Thyroid gland (tissue), 4 donors: ENCODE results near the gene UBR7. TPM values are rescaled to one million over a fixed set of nuclear protein-coding genes. Genes with fewer than 3 reads are reported as not detected.

Experiments used
- DNase-seq, 2 donors: peaks; one replicate each; pipeline ENCODE4 v3.0.0-alpha.2; 2019
- H3K27ac ChIP-seq, 3 donors: fragments of 200-600 bp; sonication (generic); 1 replicate in 2 of 3; 2 replicates in 1 of 3; pipeline ENCODE4 v1.5.1; 2016 to 2019; ENCODE audit warnings: mild to moderate bottlenecking in 1 of 3, moderate library complexity in 1 of 3
- H3K27me3 ChIP-seq: fragments of 200-600 bp; sonication (generic); one replicate; pipeline ENCODE4 v1.5.1; 2019
- H3K36me3 ChIP-seq, 2 donors: fragments of 200-600 bp; sonication (generic); one replicate each; pipeline ENCODE4 v1.5.1; 2016 to 2019
- H3K4me1 ChIP-seq, 2 donors: fragments of 200-600 bp; sonication (generic); one replicate each; pipeline ENCODE4 v1.5.1; 2017 to 2019
- H3K4me3 ChIP-seq, 3 donors: fragments of 200-600 bp; sonication (generic); replicated peaks in 1 of 3; 1 replicate in 2 of 3; 2 replicates in 1 of 3; pipeline ENCODE4 v1.5.1; 2016; ENCODE audit warnings: mild to moderate bottlenecking in 1 of 3
- H3K9me3 ChIP-seq: fragments of 200-600 bp; sonication (generic); one replicate; pipeline ENCODE4 v1.5.1; 2017
- CTCF ChIP-seq, 6 experiments: fragments of 200-600 bp in 3 of 6; fragments of 450-650 bp in 3 of 6; sonication (generic) in 3 of 6; IDR thresholded peaks; one replicate each; pipeline ENCODE4 v1.5.1; 2016 to 2019; ENCODE audit warnings: antibody characterized with exemption in 6 of 6, mild to moderate bottlenecking in 2 of 6, inconsistent platforms in 1 of 6, moderate library complexity in 1 of 6
- POLR2A ChIP-seq, 2 donors: fragments of 450-650 bp; IDR thresholded peaks; one replicate each; pipeline ENCODE4 v1.6.1; 2017; ENCODE audit warnings: antibody characterized with exemption in 2 of 2, mild to moderate bottlenecking in 2 of 2, moderate library complexity in 1 of 2
- WGBS, 2 donors: methylation state at CpG; one replicate each; pipeline ENCODE4 v1.1.5; 2017; 5-methylcytosine and 5-hydroxymethylcytosine counted together
- intact Hi-C: fragments of 100-400 bp; cut with DNase I; formaldehyde crosslinking; loops from one replicate; pipeline ENCODE4 v1.15.1; 2023
- total RNA-seq, 4 donors: library from RNA; depleted of rRNA; stranded (reverse); fragments of >200 nt; gene quantifications; one replicate each; pipeline ENCODE4 v1.2.3, GENCODE V29; 2016

The UBR7 gene
- total RNA-seq, 4 donors from 2014 or later: 29.0 to 52.0 (median 36.9) TPM

- no peaks in the 10 kb centered on the region for H3K36me3 ChIP-seq
- 96% methylated on average over 3 of the region's 3 CpGs for WGBS, 2 donors
- H3K27ac ChIP-seq: no peak overlapping the region
These were observed 20.1 kb upstream of the UBR7 start for GRCh38 chr14:93186956-93187355.

GRCh38 chr14:93195316-93195999 lies 11.6 kb upstream of the UBR7 start:
- H3K27me3 ChIP-seq: no peaks in the 10 kb centered on the region
- H3K27ac ChIP-seq: no peak overlapping the region
- H3K4me1 ChIP-seq: no peaks in the 10 kb centered on the region
- TF ChIP-seq POLR2A (IDR thresholded peaks at IDR 0.05) (no peak), CTCF (IDR thresholded peaks at IDR 0.05) (no peak)
- intact Hi-C loops: no loop called here
- no peak for DNase-seq
- H3K4me3 ChIP-seq: no peak overlapping the region
- no peaks in the 10 kb centered on the region for H3K36me3 ChIP-seq
- WGBS, 2 donors: 95 to 100% methylated on average over 1 of the region's 1 CpG
- H3K9me3 ChIP-seq: no peaks in the 10 kb centered on the region

More at GRCh38 chr14:93186956-93187355, 20.1 kb upstream of the UBR7 start:
- Histone ChIP-seq H3K27me3 (no peaks in the 10 kb centered on the region), H3K9me3 (no peaks in the 10 kb centered on the region), H3K4me1 (peaks cover 17 to 23% of the 10 kb centered on the region in 2 donors), H3K4me3 (no peak overlapping the region)
- intact Hi-C loops: no loop called here
- DNase-seq: no peak
- TF ChIP-seq CTCF (IDR thresholded peaks at IDR 0.05) (no peak), POLR2A (IDR thresholded peaks at IDR 0.05) (no peak)

GRCh38 chr14:93199031-93199430 lies 8.0 kb upstream of the UBR7 start:
- H3K4me1 ChIP-seq: no peaks in the 10 kb centered on the region
- no peaks in the 10 kb centered on the region for H3K9me3 ChIP-seq
- no peak for DNase-seq
- intact Hi-C loops: no loop called here
- no peak overlapping the region for H3K27ac ChIP-seq
- no peaks in the 10 kb centered on the region for H3K36me3 ChIP-seq
- H3K4me3 ChIP-seq: no peak overlapping the region
- no peak for TF ChIP-seq CTCF (IDR thresholded peaks at IDR 0.05)
- no peak for TF ChIP-seq POLR2A (IDR thresholded peaks at IDR 0.05)
- 90 to 91% methylated on average over 4 of the region's 4 CpGs for WGBS, 2 donors
- no peaks in the 10 kb centered on the region for H3K27me3 ChIP-seq

- Histone ChIP-seq H3K27me3 (no peaks in the 10 kb centered on the region), H3K36me3 (no peaks in the 10 kb centered on the region), H3K4me3 (no peak overlapping the region), H3K9me3 (no peaks in the 10 kb centered on the region), H3K27ac (no peak overlapping the region), H3K4me1 (peaks cover 0 to 5% of the 10 kb centered on the region in 2 donors)
- WGBS, 2 donors: 95 to 97% methylated on average over 5 of the region's 5 CpGs
- intact Hi-C loops: no loop called here
- TF ChIP-seq CTCF (IDR thresholded peaks at IDR 0.05): no peak
- TF ChIP-seq POLR2A (IDR thresholded peaks at IDR 0.05): no peak
- DNase-seq: no peak
These were observed 6.5 kb upstream of the UBR7 start for GRCh38 chr14:93200553-93200952.

DNA sequence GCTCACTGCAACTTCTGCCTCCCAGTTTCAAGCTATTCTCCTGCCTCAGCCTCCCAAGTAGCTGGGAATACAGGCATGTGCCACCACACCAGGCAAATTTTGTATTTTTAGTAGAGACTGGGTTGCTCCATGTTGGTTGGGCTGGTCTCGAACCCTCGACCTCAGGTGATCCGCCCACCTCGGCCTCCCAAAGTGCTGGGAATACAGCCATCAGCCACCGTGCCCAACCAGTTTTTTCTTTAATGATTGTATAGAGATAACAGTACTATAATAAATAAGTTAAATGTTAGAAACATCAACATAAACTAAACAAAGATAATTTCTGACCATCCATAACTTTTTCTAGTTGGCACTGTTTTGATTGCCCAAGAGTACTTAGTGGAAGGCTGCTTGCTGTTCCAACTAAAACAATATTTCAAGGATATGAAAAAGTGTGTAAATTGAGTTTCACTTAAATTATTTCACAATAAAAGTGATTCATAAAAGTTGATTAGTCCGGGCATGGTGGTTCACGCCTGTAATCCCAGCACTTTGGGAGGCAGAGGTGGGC lies 5.8 kb upstream of the UBR7 start:
- H3K27me3 ChIP-seq: no peaks in the 10 kb centered on the region
- no peaks in the 10 kb centered on the region for H3K9me3 ChIP-seq
- H3K27ac ChIP-seq: no peak overlapping the region
- intact Hi-C loops: no loop called here
- H3K4me1 ChIP-seq: peaks cover 5 to 11% of the 10 kb centered on the region in 2 donors
- no peak overlapping the region for H3K4me3 ChIP-seq
- 91 to 96% methylated on average over 7 of the region's 7 CpGs for WGBS, 2 donors
- no peak for TF ChIP-seq CTCF (IDR thresholded peaks at IDR 0.05)
- no peak for TF ChIP-seq POLR2A (IDR thresholded peaks at IDR 0.05)
- no peaks in the 10 kb centered on the region for H3K36me3 ChIP-seq
- no peak for DNase-seq
